Calu3 (cell line): ENCODE data around the gene LOXHD1. TPM values are rescaled to one million over a fixed set of nuclear protein-coding genes. Genes with fewer than 3 reads are reported as not detected.

Experiments
- BruUV-seq: library from RNA; stranded (reverse); fragments of 400-500 nt; replicated peaks from 2 replicates; lab custom pipeline; 2021; lab: Mats Ljungman, UMichigan
- CTCF ChIA-PET: fragments of 300-600 bp; sonication (Branson Sonifier 250); formaldehyde crosslinking; loops from one replicate; lab custom pipeline; 2022; ENCODE audit warnings: antibody characterized with exemption; lab: Charles Lee
- DNase-seq: peaks from one replicate; pipeline ENCODE4 v3.0.0; 2022
- H3K27ac Mint-ChIP-seq: one replicate; pipeline ENCODE4 v1.8.0; 2022; ENCODE audit warnings: mixed read lengths; ENCODE audit not compliant: unreplicated experiment
- H3K27me3 Mint-ChIP-seq: one replicate; pipeline ENCODE4 v1.8.0; 2022; ENCODE audit warnings: mixed read lengths; ENCODE audit not compliant: unreplicated experiment
- H3K36me3 Mint-ChIP-seq: one replicate; pipeline ENCODE4 v1.8.0; 2022; ENCODE audit warnings: mild to moderate bottlenecking, moderate library complexity, mixed read lengths; ENCODE audit not compliant: insufficient read depth, unreplicated experiment
- H3K4me1 Mint-ChIP-seq: one replicate; pipeline ENCODE4 v1.8.0; 2022; ENCODE audit warnings: mild to moderate bottlenecking, low read depth, mixed read lengths; ENCODE audit not compliant: unreplicated experiment
- H3K4me3 Mint-ChIP-seq: one replicate; pipeline ENCODE4 v1.8.0; 2022; ENCODE audit warnings: mild to moderate bottlenecking, low read depth, moderate library complexity, mixed read lengths; ENCODE audit not compliant: unreplicated experiment
- H3K9me3 Mint-ChIP-seq: one replicate; pipeline ENCODE4 v1.8.0; 2022; ENCODE audit warnings: low read depth, mixed read lengths; ENCODE audit not compliant: unreplicated experiment
- CTCF ChIP-seq: fragments of 200-600 bp; IDR thresholded peaks from one replicate; pipeline ENCODE4 v1.8.0; 2022; ENCODE audit warnings: antibody characterized with exemption; ENCODE audit not compliant: unreplicated experiment
- intact Hi-C: fragments of 100-400 bp; cut with micrococcal nuclease; formaldehyde crosslinking; loops from one replicate; pipeline ENCODE4 v1.10.0; 2022; ENCODE audit not compliant: unreplicated experiment
- total RNA-seq: library from RNA; stranded (reverse); gene quantifications from 2 replicates; pipeline ENCODE4 v1.2.3, GENCODE V29; 2022

Gene LOXHD1
- total RNA-seq, 1 experiment from 2014 or later, result not detected

- no peak for DNase-seq
- no TSS peak for BruUV-seq
- Mint-ChIP-seq H3K4me1 (no peaks in the 10 kb centered on the region), H3K9me3 (no peaks in the 10 kb centered on the region), H3K27me3 (peaks cover 92% of the 10 kb centered on the region), H3K27ac (no peak overlapping the region), H3K36me3 (peaks cover 5% of the 10 kb centered on the region), H3K4me3 (no peak overlapping the region)
- intact Hi-C loops, result no loop called here
- CTCF ChIA-PET, result interaction anchor here (1.2 kb wide), 1 partner anchor 9 kb away, joined by 3 read pairs; no protein-coding TSS in a partner anchor
- no peak for TF ChIP-seq CTCF
Observed at GRCh38 chr18:46573156-46573555, 83.9 kb downstream of the LOXHD1 start.

GRCh38 chr18:46571756-46572155, 85.3 kb downstream of the LOXHD1 start:
- no peak for TF ChIP-seq CTCF
- intact Hi-C loops, result no loop called here
- H3K27ac Mint-ChIP-seq, result no peak overlapping the region
- peaks cover 96% of the 10 kb centered on the region for H3K27me3 Mint-ChIP-seq
- H3K4me3 Mint-ChIP-seq, result no peak overlapping the region
- H3K9me3 Mint-ChIP-seq, result no peaks in the 10 kb centered on the region
- no peak for DNase-seq
- H3K36me3 Mint-ChIP-seq, result peaks cover 5% of the 10 kb centered on the region
- no peaks in the 10 kb centered on the region for H3K4me1 Mint-ChIP-seq
- CTCF ChIA-PET, result no interaction called here
- BruUV-seq, result no TSS peak

GRCh38 chr18:46570666-46571065, 86.4 kb downstream of the LOXHD1 start:
- Mint-ChIP-seq H3K4me3 (no peak overlapping the region), H3K4me1 (no peaks in the 10 kb centered on the region)
- BruUV-seq, result no TSS peak

GRCh38 chr18:46570134-46570533, 86.9 kb downstream of the LOXHD1 start:
- no peak for TF ChIP-seq CTCF
- Mint-ChIP-seq H3K27me3 (peaks cover 96% of the 10 kb centered on the region), H3K4me3 (no peak overlapping the region), H3K36me3 (peaks cover 5% of the 10 kb centered on the region), H3K9me3 (no peaks in the 10 kb centered on the region), H3K27ac (no peak overlapping the region), H3K4me1 (no peaks in the 10 kb centered on the region)
- CTCF ChIA-PET, result no interaction called here
- no TSS peak for BruUV-seq
- intact Hi-C loops, result no loop called here
- no peak for DNase-seq

More at GRCh38 chr18:46570666-46571065, 86.4 kb downstream of the LOXHD1 start:
- H3K27ac Mint-ChIP-seq, result no peak overlapping the region
- peaks cover 5% of the 10 kb centered on the region for H3K36me3 Mint-ChIP-seq
- intact Hi-C loops, result no loop called here
- CTCF ChIA-PET, result no interaction called here
- DNase-seq, result no peak
- TF ChIP-seq CTCF, result no peak
- peaks cover 96% of the 10 kb centered on the region for H3K27me3 Mint-ChIP-seq
- H3K9me3 Mint-ChIP-seq, result no peaks in the 10 kb centered on the region
